ENCODE measurements around the gene IL3. TPM values are rescaled to one million over a fixed set of nuclear protein-coding genes. Genes with fewer than 3 reads are reported as not detected.

The IL3 gene
- total RNA-seq, result 0.82 TPM in 2 replicates

GRCh38 chr5:132060501-132061161, at the start of gene IL3:
Gene IL3 (plus strand): TSS chr5:132060655. CDS start chr5:132060707, 52 bp downstream.
- intact Hi-C loops (cut with micrococcal nuclease), result loop anchor here (5.0 to 10.0 kb wide), 3 partner anchors 234 to 307 kb away; partner anchors contain the start of genes FNIP1, SLC22A4 and SLC22A5

- intact Hi-C loops (cut with micrococcal nuclease), result no loop called here
Observed at GRCh38 chr5:132010989-132011621, 49.4 kb upstream of the IL3 start.

GRCh38 chr5:132011622-132012343, 48.7 kb upstream of the IL3 start, which contains the start of gene ACSL6:
Gene ACSL6 (minus strand): TSS chr5:132011658. CDS start chr5:132011553, 105 bp downstream.
- intact Hi-C loops (cut with micrococcal nuclease), result loop anchor here (1.0 kb wide), 1 partner anchor 9 kb away; no protein-coding TSS in a partner anchor

- intact Hi-C loops (cut with micrococcal nuclease), result loop anchor here (1.0 kb wide), 1 partner anchor 8 kb away; no protein-coding TSS in a partner anchor
Observed at GRCh38 chr5:132012371-132013005, 48.0 kb upstream of the IL3 start.

DNA sequence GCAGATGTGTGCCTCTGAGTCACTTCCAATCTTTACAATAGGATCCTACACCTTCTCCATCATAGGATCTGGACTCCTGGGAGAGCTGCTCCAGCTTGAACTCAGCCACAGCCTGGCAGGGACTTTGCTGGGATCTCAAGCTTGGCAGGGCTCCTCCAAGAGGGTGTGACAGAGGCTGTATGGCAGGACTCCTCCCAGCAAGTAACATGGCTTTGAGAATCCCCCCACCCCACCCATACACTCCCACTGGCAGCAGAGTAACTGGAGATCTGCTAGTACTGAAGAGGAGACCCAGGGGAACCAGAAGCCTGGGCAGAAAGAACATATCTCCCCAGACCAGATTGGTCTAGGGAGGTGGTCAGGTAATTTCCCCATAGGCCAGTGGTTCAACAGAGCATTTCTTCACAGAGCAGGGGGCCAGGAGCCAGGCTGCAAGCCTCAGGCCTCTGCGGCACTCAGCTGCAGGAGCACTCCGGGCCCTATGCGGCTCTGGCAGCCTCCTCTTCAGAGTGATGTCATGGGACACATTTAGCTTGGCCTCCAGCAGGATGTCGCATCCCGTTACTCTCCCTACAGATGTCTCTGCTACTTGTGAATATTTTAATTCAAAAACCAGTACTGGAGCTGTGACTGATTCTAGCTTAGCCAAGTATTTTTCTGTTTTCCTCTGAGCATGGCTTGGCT, 47.3 kb upstream of the IL3 start:
- intact Hi-C loops (cut with micrococcal nuclease), result no loop called here

- intact Hi-C loops (cut with micrococcal nuclease), result no loop called here
Observed at GRCh38 chr5:132013711-132014110, 46.7 kb upstream of the IL3 start.

DNA sequence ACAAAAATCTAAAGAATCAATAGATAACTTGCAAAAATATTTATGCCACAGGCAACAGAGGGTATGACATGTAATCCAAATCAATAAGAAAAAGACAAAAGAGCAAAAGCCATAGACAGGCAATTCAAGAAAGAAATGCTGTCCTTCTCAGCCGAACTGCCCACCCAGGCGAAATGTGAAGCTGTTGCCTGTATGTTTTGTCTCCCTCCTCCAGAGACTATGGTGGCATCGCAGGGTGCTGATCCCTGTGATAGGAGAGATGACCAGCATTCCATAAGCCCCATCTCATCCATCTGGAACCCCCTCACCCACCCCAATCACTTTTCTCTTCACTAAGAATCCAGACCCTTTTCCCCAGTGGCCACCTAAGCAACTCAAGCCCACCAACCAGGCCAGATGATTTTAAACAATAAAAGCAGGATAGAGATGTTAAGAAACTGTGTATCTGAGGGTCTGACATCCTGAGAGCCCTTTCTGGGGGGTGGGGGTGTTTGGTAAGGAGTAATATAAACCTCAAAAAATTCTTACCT, 43.7 kb upstream of the IL3 start:
- intact Hi-C loops (cut with micrococcal nuclease), result no loop called here

- intact Hi-C loops (cut with micrococcal nuclease), result no loop called here
Observed at GRCh38 chr5:132017316-132017715, 43.1 kb upstream of the IL3 start.

DNA sequence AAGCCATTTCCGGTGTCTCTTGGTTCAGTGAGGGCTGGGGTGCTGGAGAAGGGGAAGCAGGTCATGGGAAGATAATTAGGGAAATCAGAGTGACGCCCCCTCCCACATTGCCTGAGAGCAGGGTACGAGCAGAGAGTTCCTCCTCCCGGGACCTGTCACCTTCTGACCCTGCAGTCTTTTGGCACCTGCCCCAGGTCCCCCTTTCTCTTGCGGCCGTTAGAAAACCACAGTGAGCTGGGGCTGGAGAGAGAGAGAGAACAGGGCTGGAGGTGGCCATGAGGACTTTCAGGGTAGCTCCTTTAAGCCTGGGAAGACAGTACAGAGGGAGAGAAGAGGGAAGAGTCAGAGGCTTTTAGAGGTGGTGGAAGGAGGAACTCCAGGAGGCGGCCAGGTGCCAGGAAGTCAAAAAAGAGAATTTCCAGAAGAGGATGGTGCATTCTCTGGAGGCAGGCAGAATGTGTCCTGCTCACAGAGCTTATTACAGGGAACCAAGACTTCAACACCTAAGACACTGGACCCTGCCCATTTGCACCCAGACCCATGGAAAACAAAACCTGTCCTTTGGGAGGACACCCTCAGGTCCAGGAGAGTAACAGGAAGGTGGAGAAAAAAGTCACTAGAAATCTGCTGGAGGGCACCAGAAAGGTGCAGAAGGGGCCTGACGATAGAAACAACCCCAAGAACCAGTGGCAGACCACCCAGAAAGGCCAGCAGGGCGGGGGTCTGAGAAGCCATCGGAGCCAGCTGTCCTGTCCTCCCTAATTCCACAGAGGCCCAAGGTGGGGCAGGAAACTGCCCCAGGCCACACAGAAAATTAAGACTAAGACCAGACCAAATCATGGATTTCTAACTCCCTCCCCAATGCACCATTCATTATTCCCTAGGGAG, 42.5 kb upstream of the IL3 start:
- intact Hi-C loops (cut with micrococcal nuclease), result no loop called here

- intact Hi-C loops (cut with micrococcal nuclease), result no loop called here
Observed at GRCh38 chr5:132019337-132019736, 41.1 kb upstream of the IL3 start.

GRCh38 chr5:132019857-132020555, 40.4 kb upstream of the IL3 start:
- intact Hi-C loops (cut with micrococcal nuclease), result loop anchor here (1.0 to 5.0 kb wide), 5 partner anchors 8 to 385 kb away; partner anchors contain the start of genes FNIP1 and RAPGEF6

- intact Hi-C loops (cut with micrococcal nuclease), result loop anchor here (1.0 to 5.0 kb wide), 5 partner anchors 8 to 385 kb away; partner anchors contain the start of genes FNIP1 and RAPGEF6
Observed at GRCh38 chr5:132020568-132021339, 39.7 kb upstream of the IL3 start.

DNA sequence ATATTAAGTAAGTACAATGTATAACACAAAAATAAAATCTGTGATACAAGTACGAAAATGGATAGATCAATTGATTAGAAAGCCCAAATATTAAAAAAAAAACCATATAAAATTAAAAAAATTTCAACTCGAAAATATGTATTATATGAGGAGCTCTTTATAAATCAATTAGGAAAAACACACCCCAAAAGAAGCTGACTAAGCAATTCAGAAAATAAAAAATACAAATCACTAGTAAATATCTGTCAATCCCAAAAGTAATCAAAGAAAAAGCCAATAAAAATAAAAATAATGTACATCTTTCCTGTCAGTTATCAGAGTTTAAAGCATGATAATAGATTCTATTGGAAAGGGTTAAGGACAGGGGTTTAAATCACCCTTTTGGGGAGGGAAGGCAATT, 38.8 kb upstream of the IL3 start:
- intact Hi-C loops (cut with micrococcal nuclease), result loop anchor here (5.0 kb wide), 2 partner anchors 224 to 274 kb away; partner anchors contain the start of gene FNIP1

- intact Hi-C loops (cut with micrococcal nuclease), result loop anchor here (5.0 kb wide), 2 partner anchors 225 to 275 kb away; partner anchors contain the start of gene FNIP1
Observed at GRCh38 chr5:132022737-132023136, 37.7 kb upstream of the IL3 start.

- intact Hi-C loops (cut with micrococcal nuclease), result loop anchor here (5.0 kb wide), 2 partner anchors 226 to 276 kb away; partner anchors contain the start of gene FNIP1
Observed at GRCh38 chr5:132023258-132024116, 37.0 kb upstream of the IL3 start.

- intact Hi-C loops (cut with micrococcal nuclease), result loop anchor here (5.0 kb wide), 2 partner anchors 227 to 277 kb away; partner anchors contain the start of gene FNIP1
Observed at GRCh38 chr5:132024117-132024435, 36.4 kb upstream of the IL3 start.

All from T-helper 2 cell treated with Interferon-gamma antibody and Interleukin-4, amounts not matched to agents 100 ng/mL and 5 ng/mL, for 36 hours (primary cell).